ENCODE results near the gene C1QA.

DNA sequence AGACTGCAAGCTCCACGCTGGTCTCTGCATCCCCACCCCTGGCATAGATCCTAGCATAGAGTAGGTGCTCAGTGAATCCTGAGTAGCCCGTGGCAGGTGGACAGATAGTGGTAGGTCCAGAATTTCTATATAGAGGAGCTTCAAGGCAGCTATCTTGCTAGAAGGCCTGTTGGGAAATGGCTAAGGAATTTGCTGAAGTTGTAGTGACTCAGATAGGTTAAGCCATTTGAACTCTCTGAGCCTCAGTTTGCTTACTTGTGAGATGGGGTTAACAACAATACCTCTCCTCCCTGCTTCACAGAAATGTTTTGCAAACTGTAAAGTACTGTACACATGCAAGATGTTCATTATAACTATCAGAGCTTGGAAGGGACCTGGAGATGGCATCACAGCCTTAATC, 50.8 kb downstream of the C1QA start:
- no peak for TF ChIP-seq POLR2A (IDR thresholded peaks at IDR 0.05)
- TF ChIP-seq, protein P1, sequence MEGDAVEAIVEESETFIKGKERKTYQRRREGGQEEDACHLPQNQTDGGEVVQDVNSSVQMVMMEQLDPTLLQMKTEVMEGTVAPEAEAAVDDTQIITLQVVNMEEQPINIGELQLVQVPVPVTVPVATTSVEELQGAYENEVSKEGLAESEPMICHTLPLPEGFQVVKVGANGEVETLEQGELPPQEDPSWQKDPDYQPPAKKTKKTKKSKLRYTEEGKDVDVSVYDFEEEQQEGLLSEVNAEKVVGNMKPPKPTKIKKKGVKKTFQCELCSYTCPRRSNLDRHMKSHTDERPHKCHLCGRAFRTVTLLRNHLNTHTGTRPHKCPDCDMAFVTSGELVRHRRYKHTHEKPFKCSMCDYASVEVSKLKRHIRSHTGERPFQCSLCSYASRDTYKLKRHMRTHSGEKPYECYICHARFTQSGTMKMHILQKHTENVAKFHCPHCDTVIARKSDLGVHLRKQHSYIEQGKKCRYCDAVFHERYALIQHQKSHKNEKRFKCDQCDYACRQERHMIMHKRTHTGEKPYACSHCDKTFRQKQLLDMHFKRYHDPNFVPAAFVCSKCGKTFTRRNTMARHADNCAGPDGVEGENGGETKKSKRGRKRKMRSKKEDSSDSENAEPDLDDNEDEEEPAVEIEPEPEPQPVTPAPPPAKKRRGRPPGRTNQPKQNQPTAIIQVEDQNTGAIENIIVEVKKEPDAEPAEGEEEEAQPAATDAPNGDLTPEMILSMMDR (IDR thresholded peaks at IDR 0.05) = no peak
- no peak for TF ChIP-seq POLR2AphosphoS5 (IDR thresholded peaks at IDR 0.05)

Measured in breast epithelium (tissue), 3 donors.